HEK293 (cell line): ENCODE results near the gene LSS.
A peak's percentile ranks its signal among the peaks of the same experiment; 100 is the strongest.

Source experiments
- CTCF ChIA-PET: fragments of 350-600 bp; formaldehyde crosslinking; extraction: SDS; loops from one replicate; lab custom pipeline; 2021; ENCODE audit warnings: antibody characterized with exemption; lab: Yijun Ruan, JAX
- POLR2A ChIA-PET: fragments of 300-600 bp; formaldehyde crosslinking; extraction: SDS; loops from one replicate; lab custom pipeline; 2020; ENCODE audit warnings: antibody characterized with exemption, inconsistent platforms; lab: Yijun Ruan, JAX
- H3K27ac ChIP-seq: fragments of 200-500 bp; sonication (Bioruptor generic); 2 replicates; pipeline ENCODE4 v1.5.1; 2014; ENCODE audit warnings: low read depth, low read length, control low read depth, inconsistent platforms; ENCODE audit errors: extremely low read depth
- H3K36me3 ChIP-seq, 2 experiments: fragments of 200-500 bp in 1 of 2; sonication (Bioruptor generic) in 1 of 2; 1 replicate in 1 of 2; 2 replicates in 1 of 2; pipeline ENCODE4 v1.5.1; 2014 to 2017; ENCODE audit warnings: inconsistent platforms in 2 of 2, low read length in 2 of 2; ENCODE audit not compliant: control insufficient read depth in 2 of 2, insufficient read depth in 1 of 2
- H3K4me1 ChIP-seq: fragments of 200-500 bp; sonication (Bioruptor generic); 2 replicates; pipeline ENCODE4 v1.5.1; 2014; ENCODE audit warnings: mild to moderate bottlenecking, low read length, inconsistent platforms; ENCODE audit not compliant: control insufficient read depth, insufficient read depth
- H3K4me3 ChIP-seq: 2 replicates; pipeline ENCODE4 v1.5.1; 2011; ENCODE audit warnings: low read depth, mild to moderate bottlenecking, control low read depth, low read length, moderate library complexity
- H3K9me3 ChIP-seq: fragments of 200-500 bp; sonication (Bioruptor generic); 2 replicates; pipeline ENCODE4 v1.5.1; 2014; ENCODE audit warnings: low read depth, low read length, inconsistent platforms; ENCODE audit not compliant: control insufficient read depth, insufficient read depth
- EGR2 ChIP-seq: fragments of 450-650 bp; formaldehyde crosslinking; IDR thresholded peaks from 2 replicates; pipeline ENCODE4 v1.5.1; 2016; ENCODE audit warnings: low read depth, missing biosample characterization, missing genetic modification characterization
- GLIS1 ChIP-seq: fragments of 450-650 bp; formaldehyde crosslinking; IDR thresholded peaks from 2 replicates; pipeline ENCODE4 v1.5.1; 2016; ENCODE audit warnings: missing biosample characterization, missing genetic modification characterization
- HOXA7 ChIP-seq: sonication (generic); formaldehyde crosslinking; IDR thresholded peaks from 2 replicates; pipeline ENCODE4 v1.8.1; 2022; ENCODE audit warnings: missing genetic modification reagents, borderline replicate concordance
- KLF16 ChIP-seq: fragments of 450-650 bp; formaldehyde crosslinking; IDR thresholded peaks from 2 replicates; pipeline ENCODE4 v1.5.1; 2017; ENCODE audit warnings: missing biosample characterization, missing genetic modification characterization
- PRDM4 ChIP-seq: fragments of 450-650 bp; formaldehyde crosslinking; IDR thresholded peaks from 2 replicates; pipeline ENCODE4 v1.5.1; 2017; ENCODE audit warnings: missing biosample characterization, missing genetic modification characterization
- SP7 ChIP-seq: fragments of 450-650 bp; formaldehyde crosslinking; IDR thresholded peaks from 2 replicates; pipeline ENCODE4 v1.5.1; 2016; ENCODE audit warnings: missing biosample characterization, missing genetic modification characterization
- TCF7L2 ChIP-seq: IDR thresholded peaks from 2 replicates; pipeline ENCODE4 v1.6.1; 2011; ENCODE audit warnings: low read depth, mild to moderate bottlenecking, inconsistent platforms, low read length, moderate library complexity, borderline replicate concordance
- TRIM28 ChIP-seq: IDR thresholded peaks from 2 replicates; pipeline ENCODE4 v1.6.1; 2011; ENCODE audit warnings: low read length, control low read depth, borderline replicate concordance
- ZEB2 ChIP-seq: fragments of 450-650 bp; formaldehyde crosslinking; IDR thresholded peaks from 2 replicates; pipeline ENCODE4 v1.5.1; 2016; ENCODE audit warnings: missing biosample characterization, missing genetic modification characterization
- ZFP41 ChIP-seq: fragments of 450-650 bp; formaldehyde crosslinking; IDR thresholded peaks from 2 replicates; pipeline ENCODE4 v1.5.1; 2016; ENCODE audit warnings: missing biosample characterization, missing genetic modification characterization, borderline replicate concordance
- ZNF174 ChIP-seq: fragments of 450-650 bp; formaldehyde crosslinking; IDR thresholded peaks from 2 replicates; pipeline ENCODE4 v1.5.0; 2017; ENCODE audit warnings: missing biosample characterization, mild to moderate bottlenecking, missing genetic modification characterization
- ZNF211 ChIP-seq: fragments of 450-650 bp; formaldehyde crosslinking; IDR thresholded peaks from 2 replicates; pipeline ENCODE4 v1.5.1; 2016; ENCODE audit warnings: low read depth, missing biosample characterization, missing genetic modification characterization
- ZNF214 ChIP-seq: fragments of 450-650 bp; formaldehyde crosslinking; IDR thresholded peaks from 2 replicates; pipeline ENCODE4 v1.5.1; 2017; ENCODE audit warnings: missing biosample characterization, mild to moderate bottlenecking, missing genetic modification characterization, borderline replicate concordance
- ZNF394 ChIP-seq: fragments of 450-650 bp; formaldehyde crosslinking; IDR thresholded peaks from 2 replicates; pipeline ENCODE4 v1.5.1; 2016; ENCODE audit warnings: missing biosample characterization, missing genetic modification characterization, mild to moderate bottlenecking, moderate library complexity, borderline replicate concordance
- ZNF423 ChIP-seq: fragments of 450-650 bp; formaldehyde crosslinking; IDR thresholded peaks from 2 replicates; pipeline ENCODE4 v1.5.1; 2016; ENCODE audit warnings: missing biosample characterization, missing genetic modification characterization
- ZNF426 ChIP-seq: fragments of 450-650 bp; formaldehyde crosslinking; IDR thresholded peaks from 2 replicates; pipeline ENCODE4 v1.5.1; 2017; ENCODE audit warnings: missing biosample characterization, missing genetic modification characterization, mild to moderate bottlenecking, inconsistent platforms, moderate library complexity
- ZNF48 ChIP-seq: fragments of 450-650 bp; formaldehyde crosslinking; IDR thresholded peaks from 2 replicates; pipeline ENCODE4 v1.5.1; 2016; ENCODE audit warnings: missing biosample characterization, missing genetic modification characterization
- ZNF521 ChIP-seq: fragments of 450-650 bp; formaldehyde crosslinking; IDR thresholded peaks from 2 replicates; pipeline ENCODE4 v1.5.1; 2017; ENCODE audit warnings: missing biosample characterization, mild to moderate bottlenecking, missing genetic modification characterization
- ZNF600 ChIP-seq: fragments of 450-650 bp; formaldehyde crosslinking; IDR thresholded peaks from 2 replicates; pipeline ENCODE4 v1.5.1; 2016; ENCODE audit warnings: missing biosample characterization, missing genetic modification characterization
- ZNF664 ChIP-seq: fragments of 450-650 bp; formaldehyde crosslinking; IDR thresholded peaks from 2 replicates; pipeline ENCODE4 v1.5.1; 2016; ENCODE audit warnings: missing biosample characterization, missing genetic modification characterization
- ZNF677 ChIP-seq: fragments of 450-650 bp; IDR thresholded peaks from 2 replicates; pipeline ENCODE4 v1.5.0; 2018; ENCODE audit warnings: missing biosample characterization, mild to moderate bottlenecking, missing genetic modification characterization, moderate library complexity
- ZNF704 ChIP-seq: fragments of 450-650 bp; formaldehyde crosslinking; IDR thresholded peaks from 2 replicates; pipeline ENCODE4 v1.5.1; 2016; ENCODE audit warnings: missing biosample characterization, missing genetic modification characterization
- ZNF76 ChIP-seq: fragments of 450-650 bp; formaldehyde crosslinking; IDR thresholded peaks from 2 replicates; pipeline ENCODE4; 2016; ENCODE audit warnings: low read depth, missing biosample characterization, missing genetic modification characterization, borderline replicate concordance
- ZNF785 ChIP-seq: fragments of 450-650 bp; formaldehyde crosslinking; IDR thresholded peaks from 2 replicates; pipeline ENCODE4 v1.5.1; 2016; ENCODE audit warnings: missing biosample characterization, missing genetic modification characterization
- TF ChIP-seq, protein P1 (sequence below): fragments of 450-650 bp; formaldehyde crosslinking; IDR thresholded peaks from 2 replicates; pipeline ENCODE4; 2016; ENCODE audit warnings: missing biosample characterization, missing genetic modification characterization

Gene LSS

DNA sequence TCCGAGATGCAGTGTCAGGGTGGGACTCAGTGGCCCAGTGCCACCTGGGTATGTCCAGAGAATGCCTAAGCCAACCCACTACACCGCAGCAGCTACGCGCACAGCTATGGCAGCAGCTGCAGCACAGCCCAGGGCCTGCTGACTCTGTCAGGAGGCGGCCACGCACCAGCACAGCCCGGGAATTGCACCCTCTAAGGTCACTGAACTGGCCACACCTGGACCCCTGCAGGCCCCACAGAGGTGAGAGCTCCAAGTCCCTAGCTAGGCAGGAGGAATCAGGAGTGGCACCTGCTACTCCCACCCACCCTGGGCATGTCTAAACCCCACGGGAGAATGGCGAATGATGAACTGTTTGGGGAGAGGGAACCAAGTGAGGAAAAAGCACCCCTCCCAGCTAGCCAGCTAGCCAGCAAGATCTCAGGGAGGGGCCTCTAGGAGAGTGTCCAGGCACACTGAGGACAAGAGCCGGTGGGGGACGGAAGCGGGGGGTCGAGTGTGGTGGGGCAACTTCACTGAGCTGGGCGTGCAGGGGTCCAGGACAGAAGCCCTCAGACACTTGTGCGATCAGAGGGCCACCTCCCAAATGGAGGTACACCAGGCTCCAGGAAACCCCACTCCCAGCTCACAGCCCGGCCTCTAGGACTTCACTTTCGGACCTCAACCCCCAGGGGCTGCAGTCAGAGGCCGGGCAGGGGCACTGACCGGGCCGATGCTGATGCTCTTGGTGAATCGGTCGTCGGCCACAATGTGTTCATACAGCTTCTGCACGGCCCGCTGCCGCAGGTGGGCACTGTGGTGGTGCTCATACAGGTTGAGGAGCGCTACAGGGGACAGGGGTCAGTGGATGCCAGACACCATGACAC is 13.9 kb downstream of the LSS start:
- Histone ChIP-seq H3K4me3 (no peak overlapping the region), H3K4me1 (no peaks in the 10 kb centered on the region), H3K9me3 (no peaks in the 10 kb centered on the region), H3K27ac (no peak overlapping the region), H3K36me3 (peaks cover 4 to 33% of the 10 kb centered on the region in 2 experiments; a peak in 2 of 3 replicates)
- ChIA-PET POLR2A (interaction anchor here (1.2 kb wide), 1 partner anchor 56 kb away, joined by 4 read pairs; no protein-coding TSS in a partner anchor), CTCF (interaction anchor here (0.6 to 2.0 kb wide), 2 partner anchors 62 to 68 kb away, joined by 3 to 6 read pairs; no protein-coding TSS in a partner anchor)
- TF ChIP-seq ZNF664: no peak
- no peak for TF ChIP-seq PRDM4 (tag by site-specific recombination)
- TF ChIP-seq KLF16: no peak
- no peak for TF ChIP-seq ZNF214 (tag by site-specific recombination)
- TF ChIP-seq ZNF704 (tag by site-specific recombination): no peak
- no peak for TF ChIP-seq HOXA7 (CRISPR knock-in tag)
- no peak for TF ChIP-seq SP7 (tag by site-specific recombination)
- TF ChIP-seq ZNF76 (tag by site-specific recombination): no peak
- TF ChIP-seq ZNF174: no peak
- TF ChIP-seq TRIM28: no peak
- no peak for TF ChIP-seq ZNF785 (tag by site-specific recombination)
- TF ChIP-seq ZNF211 (tag by site-specific recombination): no peak
- TF ChIP-seq ZFP41 (tag by site-specific recombination): no peak
- TF ChIP-seq, protein P1, sequence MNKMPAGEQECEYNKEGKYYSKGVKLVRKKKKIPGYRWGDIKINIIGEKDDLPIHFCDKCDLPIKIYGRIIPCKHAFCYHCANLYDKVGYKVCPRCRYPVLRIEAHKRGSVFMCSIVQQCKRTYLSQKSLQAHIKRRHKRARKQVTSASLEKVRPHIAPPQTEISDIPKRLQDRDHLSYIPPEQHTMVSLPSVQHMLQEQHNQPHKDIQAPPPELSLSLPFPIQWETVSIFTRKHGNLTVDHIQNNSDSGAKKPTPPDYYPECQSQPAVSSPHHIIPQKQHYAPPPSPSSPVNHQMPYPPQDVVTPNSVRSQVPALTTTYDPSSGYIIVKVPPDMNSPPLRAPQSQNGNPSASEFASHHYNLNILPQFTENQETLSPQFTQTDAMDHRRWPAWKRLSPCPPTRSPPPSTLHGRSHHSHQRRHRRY (tag by site-specific recombination): no peak
- TF ChIP-seq EGR2: no peak
- no peak for TF ChIP-seq ZNF423 (tag by site-specific recombination)
- TF ChIP-seq ZNF48: no peak
- TF ChIP-seq ZNF426 (tag by site-specific recombination): no peak

DNA sequence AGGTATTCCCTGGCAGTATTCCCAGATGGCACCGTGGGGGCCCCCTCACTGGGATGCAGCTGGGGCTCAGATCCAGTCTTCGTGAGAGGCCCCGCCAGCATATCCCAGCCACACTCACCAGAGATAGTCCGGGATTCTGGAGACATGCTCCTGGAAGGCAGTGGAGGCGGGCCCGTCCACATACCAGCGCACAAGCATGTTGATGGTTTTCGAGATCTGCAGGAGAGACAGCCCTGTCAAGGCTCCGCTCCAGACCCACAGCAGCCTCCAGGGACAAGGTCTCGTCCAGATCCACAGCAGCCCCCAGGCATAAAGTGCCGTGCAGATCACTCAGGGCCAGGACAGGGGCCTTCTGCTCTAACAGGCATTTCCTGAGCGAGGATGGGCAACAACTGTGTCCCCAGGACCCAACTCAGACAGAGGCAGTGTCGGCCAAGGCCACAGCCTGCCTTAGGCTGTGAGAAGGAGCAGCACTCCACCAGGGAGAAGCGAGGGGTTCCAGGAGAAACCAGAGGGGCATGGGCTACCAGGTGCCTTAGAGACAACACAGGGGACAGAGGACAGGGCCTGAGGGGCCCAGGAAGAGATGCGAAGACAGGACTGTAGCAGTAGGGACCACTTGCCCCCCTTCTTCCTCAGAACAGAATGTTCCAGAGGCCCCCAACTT is 14.8 kb downstream of the LSS start:
- Histone ChIP-seq H3K9me3 (no peaks in the 10 kb centered on the region), H3K4me3 (no peak overlapping the region), H3K4me1 (no peaks in the 10 kb centered on the region), H3K36me3 (peaks cover 4 to 34% of the 10 kb centered on the region in 2 experiments; a peak in 2 of 3 replicates), H3K27ac (no peak overlapping the region)
- POLR2A ChIA-PET: interaction anchor here (1.2 kb wide), 1 partner anchor 55 kb away, joined by 4 read pairs; no protein-coding TSS in a partner anchor
- CTCF ChIA-PET: no interaction called here
- TF ChIP-seq ZNF174 (no peak), ZNF677 (tag by site-specific recombination) (no peak), ZNF521 (tag by site-specific recombination) (no peak), GLIS1 (tag by site-specific recombination) (peak; percentile 82), TCF7L2 (no peak), ZNF600 (tag by site-specific recombination) (0 out of 2 replicates have a peak, but pooled peaks have one; percentile 10), ZEB2 (no peak), ZNF394 (peak; percentile 62; the same call in 1 of the 2 replicates)
